Smooth muscle cell of the pulmonary artery (primary cell): Measurements from ENCODE around the gene AFF2. TPM values are rescaled to one million over a fixed set of nuclear protein-coding genes. Genes with fewer than 3 reads are reported as not detected.

ENCODE experiments used
- total RNA-seq: library from RNA; depleted of rRNA; stranded (reverse); fragments of >200 nt; gene quantifications from 2 replicates; pipeline ENCODE4 v1.2.3, GENCODE V29; 2014

The AFF2 gene
- total RNA-seq, result 0.07 and 0.26 TPM in 2 replicates

DNA sequence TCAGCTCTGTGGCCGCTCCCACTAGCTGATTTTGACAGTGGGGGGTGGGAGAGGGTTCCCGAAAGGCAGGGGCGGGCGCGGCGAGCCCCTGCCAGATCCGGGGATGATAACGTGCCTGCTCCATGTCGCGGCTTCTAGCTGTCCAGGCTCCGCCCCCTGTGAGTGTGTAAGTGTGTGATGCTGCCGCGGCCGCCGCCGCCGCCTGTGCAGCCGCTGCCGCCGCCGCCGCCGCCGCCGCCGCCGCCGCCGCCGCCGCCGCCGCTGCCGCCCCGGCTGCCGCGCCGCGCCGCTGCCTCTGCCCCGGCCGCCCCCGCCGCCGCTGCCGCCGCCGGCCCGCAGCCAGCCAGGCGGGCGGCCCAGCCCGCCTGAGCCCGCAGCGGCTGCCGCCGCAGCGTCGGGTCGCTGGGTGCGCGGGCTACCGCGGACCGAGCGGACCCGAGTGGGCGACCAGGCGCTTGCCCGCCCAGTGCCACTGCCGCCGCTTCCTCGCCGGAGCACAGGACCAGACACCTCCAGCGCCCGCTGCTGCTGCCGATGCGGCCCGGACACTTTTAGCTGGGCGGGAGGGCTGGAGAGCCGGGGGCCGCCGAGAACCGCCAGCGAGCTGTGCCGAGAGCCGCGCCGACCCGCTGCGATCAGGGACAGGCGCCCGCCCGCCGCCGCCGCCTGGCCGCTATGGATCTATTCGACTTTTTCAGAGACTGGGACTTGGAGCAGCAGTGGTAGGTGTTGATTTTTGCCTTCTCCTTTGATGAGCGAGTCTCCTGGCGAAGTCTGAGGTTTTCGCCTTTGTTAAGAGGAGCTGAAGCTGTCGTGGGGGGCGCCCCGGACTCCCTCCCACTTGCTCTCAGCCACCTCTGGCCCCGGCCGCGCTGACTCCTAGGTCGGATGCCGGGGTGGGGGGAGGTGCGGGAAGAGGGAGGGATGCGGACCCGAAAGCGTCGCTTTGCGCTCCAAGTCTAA, at the start of gene AFF2:
AFF2 (plus strand) TSS at position 195 of the 963 bp plus-strand sequence; CDS start at position 676, 481 bp downstream.

